GM13976 (cell line): ENCODE measurements around the gene ASPM.

Experiments
- DNase-seq: peaks from one replicate; pipeline ENCODE4 v3.0.0; 2012; ENCODE audit warnings: low spot score
- in situ Hi-C: fragments of 300-500 bp; cut with MboI; formaldehyde crosslinking; loops from one replicate; pipeline ENCODE4 v1.12.0; 2022; ENCODE audit warnings: low sequenced_read_pairs, mixed read lengths, inconsistent platforms; ENCODE audit not compliant: unreplicated experiment
- TF ChIP-seq, protein P1 (sequence below): IDR thresholded peaks from 2 replicates; pipeline ENCODE4 v1.5.1; 2012; ENCODE audit warnings: borderline replicate concordance, mild to moderate bottlenecking; ENCODE audit not compliant: insufficient read depth; ENCODE audit errors: extremely low read depth, missing control alignments, control extremely low read depth

Gene ASPM

GRCh38 chr1:197181982-197182381 lies 35.5 kb upstream of the ASPM start:
- no peak for DNase-seq
- in situ Hi-C loops, result no loop called here
- TF ChIP-seq, protein P1, sequence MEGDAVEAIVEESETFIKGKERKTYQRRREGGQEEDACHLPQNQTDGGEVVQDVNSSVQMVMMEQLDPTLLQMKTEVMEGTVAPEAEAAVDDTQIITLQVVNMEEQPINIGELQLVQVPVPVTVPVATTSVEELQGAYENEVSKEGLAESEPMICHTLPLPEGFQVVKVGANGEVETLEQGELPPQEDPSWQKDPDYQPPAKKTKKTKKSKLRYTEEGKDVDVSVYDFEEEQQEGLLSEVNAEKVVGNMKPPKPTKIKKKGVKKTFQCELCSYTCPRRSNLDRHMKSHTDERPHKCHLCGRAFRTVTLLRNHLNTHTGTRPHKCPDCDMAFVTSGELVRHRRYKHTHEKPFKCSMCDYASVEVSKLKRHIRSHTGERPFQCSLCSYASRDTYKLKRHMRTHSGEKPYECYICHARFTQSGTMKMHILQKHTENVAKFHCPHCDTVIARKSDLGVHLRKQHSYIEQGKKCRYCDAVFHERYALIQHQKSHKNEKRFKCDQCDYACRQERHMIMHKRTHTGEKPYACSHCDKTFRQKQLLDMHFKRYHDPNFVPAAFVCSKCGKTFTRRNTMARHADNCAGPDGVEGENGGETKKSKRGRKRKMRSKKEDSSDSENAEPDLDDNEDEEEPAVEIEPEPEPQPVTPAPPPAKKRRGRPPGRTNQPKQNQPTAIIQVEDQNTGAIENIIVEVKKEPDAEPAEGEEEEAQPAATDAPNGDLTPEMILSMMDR, result no peak

- in situ Hi-C loops, result no loop called here
- DNase-seq, result no peak
- TF ChIP-seq, protein P1, result no peak
Observed at GRCh38 chr1:197180252-197180878, 33.9 kb upstream of the ASPM start.

GRCh38 chr1:197178998-197179397 lies 32.5 kb upstream of the ASPM start:
- no peak for DNase-seq
- in situ Hi-C loops, result no loop called here
- TF ChIP-seq, protein P1, result peak; percentile 13

GRCh38 chr1:197174818-197175217 lies 28.3 kb upstream of the ASPM start:
- no peak for DNase-seq
- in situ Hi-C loops, result no loop called here
- TF ChIP-seq, protein P1, result no peak

- no peak for DNase-seq
- in situ Hi-C loops, result no loop called here
Observed at GRCh38 chr1:197173571-197174507, 27.4 kb upstream of the ASPM start.

DNA sequence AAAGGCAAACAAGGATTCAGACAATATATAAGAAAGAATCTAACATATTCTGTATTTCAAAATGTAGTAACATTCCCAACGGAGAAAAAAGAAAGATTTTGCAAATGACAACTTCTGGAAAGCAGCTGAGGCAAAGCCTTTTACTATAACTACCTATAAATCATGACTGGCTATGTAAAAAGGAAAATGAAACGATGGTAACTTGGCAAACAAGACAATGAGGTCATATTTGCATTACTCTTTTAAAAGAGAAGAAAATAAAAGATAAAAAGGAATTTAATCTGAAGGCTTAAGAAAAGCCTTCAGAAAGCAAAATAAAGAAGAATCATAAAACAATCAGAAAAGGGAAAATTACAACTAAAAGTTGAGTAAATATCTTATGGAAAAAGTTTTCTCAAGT lies 25.1 kb upstream of the ASPM start:
- TF ChIP-seq, protein P1, result no peak
- in situ Hi-C loops, result no loop called here
- no peak for DNase-seq

More at GRCh38 chr1:197173571-197174507, 27.4 kb upstream of the ASPM start:
- TF ChIP-seq, protein P1, result no peak
